Upper lobe of left lung (tissue), 4 donors: Measurements from ENCODE around the gene USP16.

Experiments
- CTCF ChIP-seq, 6 experiments: fragments of 450-650 bp in 4 of 6; fragments of 200-600 bp in 2 of 6; sonication (generic) in 2 of 6; IDR thresholded peaks; one replicate each; pipeline ENCODE4 v1.5.1; 2016 to 2019; ENCODE audit warnings: antibody characterized with exemption in 6 of 6
- EP300 ChIP-seq, 4 donors: sonication (generic); formaldehyde crosslinking; IDR thresholded peaks; one replicate each; pipeline ENCODE4 v1.5.1; 2017; ENCODE audit warnings: antibody characterized with exemption in 4 of 4, control low read depth in 2 of 4

- no peak for TF ChIP-seq CTCF (IDR thresholded peaks at IDR 0.05)
- TF ChIP-seq EP300 (IDR thresholded peaks at IDR 0.05) = no peak
These were observed 30.6 kb downstream of the USP16 start for GRCh38 chr21:29055080-29055479.
